GM06990 (cell line): ENCODE measurements around the gene TBC1D9B.

ENCODE experiments used
- DNase-seq: peaks from one replicate; pipeline ENCODE4 v3.0.0-alpha.2; 2011; ENCODE audit not compliant: insufficient read length; ENCODE audit errors: extremely low read depth
- H3K27me3 ChIP-seq: replicated peaks from 2 replicates; pipeline ENCODE4 v1.6.0; 2011; ENCODE audit warnings: low read length; ENCODE audit not compliant: control insufficient read depth, insufficient read depth
- H3K36me3 ChIP-seq: 2 replicates; pipeline ENCODE4 v1.5.1; 2011; ENCODE audit warnings: low read length; ENCODE audit not compliant: control insufficient read depth, insufficient read depth
- H3K4me3 ChIP-seq: replicated peaks from 2 replicates; pipeline ENCODE4 v1.5.1; 2011; ENCODE audit warnings: low read depth, mild to moderate bottlenecking, control low read depth, low read length
- TF ChIP-seq, protein P1 (sequence below): IDR thresholded peaks from 2 replicates; pipeline ENCODE4 v1.5.1; 2011; ENCODE audit warnings: low read length, control low read depth, mild to moderate bottlenecking, inconsistent platforms; ENCODE audit not compliant: insufficient read depth, poor library complexity, severe bottlenecking

The TBC1D9B gene

DNA sequence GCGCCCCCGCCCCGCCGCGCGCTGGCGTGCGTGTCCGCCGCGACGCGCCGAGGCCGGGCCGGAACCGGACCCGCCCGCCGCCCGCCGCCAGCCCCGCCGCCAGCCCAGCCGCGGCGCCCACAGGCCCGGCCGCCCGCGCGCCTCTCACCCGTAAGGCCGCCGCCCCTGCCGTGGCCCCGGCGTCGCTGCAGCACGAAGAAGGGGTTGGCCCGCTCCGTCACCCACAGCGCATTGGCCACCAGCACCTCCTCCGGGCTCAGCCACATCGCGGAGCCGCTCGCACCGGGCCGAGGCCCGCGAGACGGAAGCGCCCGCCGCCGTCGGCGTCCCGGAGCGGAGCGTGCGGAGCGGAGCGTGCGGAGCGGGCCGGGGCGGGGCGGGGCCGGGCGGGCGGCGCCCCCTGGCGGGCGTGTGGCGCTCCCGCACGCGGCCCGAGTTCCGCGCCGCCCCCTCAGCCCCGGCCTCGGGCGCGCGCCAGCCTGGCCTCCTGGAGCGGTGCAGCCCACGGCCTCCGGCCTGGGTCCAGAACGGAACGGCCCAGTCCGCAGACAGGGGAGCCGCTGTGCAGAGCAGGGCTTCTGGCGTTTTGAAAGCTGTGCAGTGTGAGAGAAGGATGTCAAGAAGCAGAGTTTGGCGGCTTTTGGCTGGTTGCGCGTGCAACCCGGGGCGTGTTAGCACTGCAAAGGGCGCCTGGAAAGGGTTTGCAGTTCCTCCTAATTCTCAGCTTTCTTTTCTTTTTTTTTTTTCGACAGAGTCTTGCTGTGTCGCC lies at the start of gene TBC1D9B:
Gene TBC1D9B, minus strand, starts transcription at position 342 of the 769 bp plus-strand sequence. Its CDS starts 76 bp downstream, at position 266.
- TF ChIP-seq, protein P1, sequence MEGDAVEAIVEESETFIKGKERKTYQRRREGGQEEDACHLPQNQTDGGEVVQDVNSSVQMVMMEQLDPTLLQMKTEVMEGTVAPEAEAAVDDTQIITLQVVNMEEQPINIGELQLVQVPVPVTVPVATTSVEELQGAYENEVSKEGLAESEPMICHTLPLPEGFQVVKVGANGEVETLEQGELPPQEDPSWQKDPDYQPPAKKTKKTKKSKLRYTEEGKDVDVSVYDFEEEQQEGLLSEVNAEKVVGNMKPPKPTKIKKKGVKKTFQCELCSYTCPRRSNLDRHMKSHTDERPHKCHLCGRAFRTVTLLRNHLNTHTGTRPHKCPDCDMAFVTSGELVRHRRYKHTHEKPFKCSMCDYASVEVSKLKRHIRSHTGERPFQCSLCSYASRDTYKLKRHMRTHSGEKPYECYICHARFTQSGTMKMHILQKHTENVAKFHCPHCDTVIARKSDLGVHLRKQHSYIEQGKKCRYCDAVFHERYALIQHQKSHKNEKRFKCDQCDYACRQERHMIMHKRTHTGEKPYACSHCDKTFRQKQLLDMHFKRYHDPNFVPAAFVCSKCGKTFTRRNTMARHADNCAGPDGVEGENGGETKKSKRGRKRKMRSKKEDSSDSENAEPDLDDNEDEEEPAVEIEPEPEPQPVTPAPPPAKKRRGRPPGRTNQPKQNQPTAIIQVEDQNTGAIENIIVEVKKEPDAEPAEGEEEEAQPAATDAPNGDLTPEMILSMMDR: no peak
- Histone ChIP-seq H3K27me3 (no peaks in the 10 kb centered on the region), H3K4me3 (peak within 1 kb of the TSS; percentile 85), H3K36me3 (peaks cover 10% of the 10 kb centered on the region)
- DNase-seq: peak; percentile 84

DNA sequence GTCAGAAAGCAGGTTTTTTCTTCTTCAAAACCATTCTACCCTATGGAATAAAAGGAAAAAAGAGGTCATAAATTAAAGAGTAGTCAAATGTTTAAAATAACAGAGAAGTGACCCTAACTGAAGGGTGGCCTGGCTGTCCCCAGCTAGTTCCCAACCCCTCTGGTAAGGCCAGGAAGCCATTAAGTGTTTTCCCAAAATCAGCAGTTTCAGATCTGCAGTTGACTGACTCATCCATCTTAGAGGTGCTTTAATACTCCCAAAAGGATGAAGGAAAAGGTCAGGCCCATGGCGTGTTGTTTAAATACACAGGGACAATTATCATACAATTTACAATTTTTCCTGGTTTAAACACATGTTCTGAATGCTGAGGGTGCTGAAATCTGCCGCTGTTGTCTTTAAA lies 47.9 kb upstream of the TBC1D9B start:
- H3K4me3 ChIP-seq: no peak overlapping the region
- TF ChIP-seq, protein P1: no peak
- DNase-seq: no peak
- H3K36me3 ChIP-seq: no peaks in the 10 kb centered on the region
- H3K27me3 ChIP-seq: no peaks in the 10 kb centered on the region

DNA sequence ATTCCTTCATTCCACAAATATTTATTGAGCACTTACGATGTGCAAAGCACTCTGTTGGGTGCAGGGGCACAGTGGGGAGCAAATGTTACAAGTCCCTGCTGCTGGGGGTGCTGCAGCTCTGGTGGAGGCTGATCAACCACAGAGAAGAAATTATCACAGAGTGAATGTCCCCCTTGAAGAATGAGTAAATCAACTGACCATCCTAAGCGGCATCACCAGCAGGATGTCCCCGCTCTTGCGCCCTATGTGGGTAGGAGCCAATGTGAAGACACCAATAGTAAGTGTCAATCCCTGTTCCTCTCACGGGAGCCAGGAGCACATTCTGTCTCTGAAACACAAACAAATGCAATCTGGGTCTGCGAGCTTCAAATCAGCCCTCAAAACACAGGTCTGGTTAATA lies 47.4 kb upstream of the TBC1D9B start:
- Histone ChIP-seq H3K27me3 (no peaks in the 10 kb centered on the region), H3K36me3 (no peaks in the 10 kb centered on the region), H3K4me3 (no peak overlapping the region)
- TF ChIP-seq, protein P1: no peak
- DNase-seq: no peak

DNA sequence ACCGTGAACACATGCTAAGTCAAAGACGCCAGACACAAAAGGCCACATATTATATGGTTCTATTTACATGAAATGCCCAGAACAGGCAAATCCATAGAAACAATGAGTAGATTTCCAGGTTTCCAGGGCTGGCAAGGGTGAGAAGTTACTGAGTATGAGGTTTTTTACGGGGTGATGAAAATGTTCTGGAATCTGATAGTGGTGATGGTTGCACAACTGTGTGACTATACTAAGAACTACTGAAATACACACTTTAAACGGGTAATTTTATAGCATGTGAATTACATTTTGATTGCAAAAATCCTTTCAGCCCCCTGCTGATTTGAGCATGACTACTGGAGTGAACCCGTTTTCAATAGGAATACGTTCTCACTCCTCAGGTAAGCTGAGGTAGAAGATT lies 46.7 kb upstream of the TBC1D9B start:
- Histone ChIP-seq H3K4me3 (no peak overlapping the region), H3K27me3 (no peaks in the 10 kb centered on the region), H3K36me3 (no peaks in the 10 kb centered on the region)
- no peak for DNase-seq
- TF ChIP-seq, protein P1: no peak

DNA sequence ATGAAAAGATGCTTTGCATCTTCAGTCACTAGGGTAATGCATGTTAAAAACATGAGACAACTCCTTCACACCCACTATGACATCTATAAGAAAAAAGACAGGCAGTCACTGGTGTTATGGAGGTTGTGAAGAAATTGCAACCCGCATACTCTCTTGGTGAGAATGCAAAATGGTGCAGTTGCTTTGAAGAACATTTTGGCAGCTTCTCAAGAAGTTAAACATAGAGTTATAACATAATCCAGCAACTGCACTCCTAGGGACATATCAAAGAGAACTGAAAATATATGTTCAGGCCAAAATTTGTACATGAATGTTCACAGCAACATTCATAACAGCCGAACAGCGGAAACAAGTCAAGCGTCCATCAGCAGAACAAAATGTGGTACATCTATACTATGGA lies 46.3 kb upstream of the TBC1D9B start:
- no peak for DNase-seq
- TF ChIP-seq, protein P1: no peak
- H3K36me3 ChIP-seq: no peaks in the 10 kb centered on the region

More for the DNA sequence above, 46.3 kb upstream of the TBC1D9B start:
- Histone ChIP-seq H3K4me3 (no peak overlapping the region), H3K27me3 (no peaks in the 10 kb centered on the region)
